IMR-90 (cell line): ENCODE results near the gene RAD51B. TPM values are rescaled to one million over a fixed set of nuclear protein-coding genes. Genes with fewer than 3 reads are reported as not detected.

Experiments
- ATAC-seq: fragments of 200-7000 bp; cut with Tn5 transposase; 2 replicates; pipeline ENCODE4 v1.9.1; 2020; ENCODE audit warnings: low read depth, mild to moderate bottlenecking, moderate library complexity
- BruUV-seq: library from RNA; stranded (reverse); fragments of 400-500 nt; replicated peaks from 2 replicates; lab custom pipeline; 2021; lab: Mats Ljungman, UMichigan
- CTCF ChIA-PET: fragments of 300-600 bp; formaldehyde crosslinking; extraction: SDS; loops from one replicate; lab custom pipeline; 2021; ENCODE audit warnings: antibody characterized with exemption; lab: Yijun Ruan, JAX
- POLR2A ChIA-PET: fragments of 300-600 bp; sonication (Branson Sonifier 250); formaldehyde crosslinking; loops from one replicate; lab custom pipeline; 2022; ENCODE audit warnings: antibody characterized with exemption; ENCODE audit not compliant: unreplicated experiment; lab: Charles Lee
- DNase-seq: peaks from one replicate; pipeline ENCODE4 v3.0.0; 2013
- H2AFZ ChIP-seq: replicated peaks from 2 replicates; pipeline ENCODE3; 2013; ENCODE audit warnings: low read length, mild to moderate bottlenecking; ENCODE audit not compliant: poor library complexity
- H2AK5ac ChIP-seq: 2 replicates; pipeline ENCODE4 v1.6.1; 2013; ENCODE audit warnings: low read depth, low read length, inconsistent platforms
- H2AK9ac ChIP-seq: replicated peaks from 2 replicates; pipeline ENCODE3; 2013; ENCODE audit warnings: mild to moderate bottlenecking, low read depth, low read length, moderate library complexity; ENCODE audit not compliant: poor library complexity
- H2BK120ac ChIP-seq: 2 replicates; pipeline ENCODE4 v1.6.1; 2013; ENCODE audit warnings: low read depth, low read length, inconsistent platforms
- H2BK15ac ChIP-seq: 3 replicates; pipeline ENCODE4 v1.6.1; 2013; ENCODE audit warnings: low read depth, low read length, inconsistent platforms
- H2BK20ac ChIP-seq: 2 replicates; pipeline ENCODE4 v1.6.1; 2013; ENCODE audit warnings: low read depth, mild to moderate bottlenecking, inconsistent platforms, low read length, moderate library complexity
- H2BK5ac ChIP-seq: 2 replicates; pipeline ENCODE4 v1.6.1; 2013; ENCODE audit warnings: mild to moderate bottlenecking, low read depth, low read length, inconsistent platforms; ENCODE audit not compliant: poor library complexity, severe bottlenecking
- H3K14ac ChIP-seq: replicated peaks from 2 replicates; pipeline ENCODE4 v1.6.1; 2013; ENCODE audit warnings: low read depth, low read length, inconsistent platforms
- H3K18ac ChIP-seq: 2 replicates; pipeline ENCODE4 v1.6.1; 2013; ENCODE audit warnings: low read depth, low read length, control low read depth
- H3K23ac ChIP-seq: 2 replicates; pipeline ENCODE4 v1.6.1; 2013; ENCODE audit warnings: low read depth, low read length, inconsistent platforms
- H3K27ac ChIP-seq: 2 replicates; pipeline ENCODE4 v1.5.1; 2013; ENCODE audit warnings: mild to moderate bottlenecking, control low read depth, low read length; ENCODE audit not compliant: insufficient read depth
- H3K27me3 ChIP-seq: 2 replicates; pipeline ENCODE4 v1.6.1; 2013; ENCODE audit warnings: low read length; ENCODE audit not compliant: control insufficient read depth, insufficient read depth
- H3K36me3 ChIP-seq: 2 replicates; pipeline ENCODE4 v1.6.1; 2013; ENCODE audit warnings: low read length, mixed read lengths; ENCODE audit not compliant: control insufficient read depth, insufficient read depth
- H3K4ac ChIP-seq: 2 replicates; pipeline ENCODE4 v1.6.1; 2013; ENCODE audit warnings: low read depth, low read length, inconsistent platforms
- H3K4me1 ChIP-seq: 2 replicates; pipeline ENCODE4 v1.6.1; 2013; ENCODE audit warnings: low read length, mixed read lengths; ENCODE audit not compliant: control insufficient read depth, insufficient read depth
- H3K4me2 ChIP-seq: 2 replicates; pipeline ENCODE4 v1.6.1; 2013; ENCODE audit warnings: low read depth, mild to moderate bottlenecking, control low read depth, low read length, moderate library complexity
- H3K4me3 ChIP-seq: 2 replicates; pipeline ENCODE4 v1.5.1; 2013; ENCODE audit warnings: low read depth, mild to moderate bottlenecking, control low read depth, low read length, moderate library complexity; ENCODE audit not compliant: insufficient read depth
- H3K56ac ChIP-seq: 2 replicates; pipeline ENCODE4 v1.6.1; 2013; ENCODE audit warnings: low read length, inconsistent platforms; ENCODE audit not compliant: insufficient read depth; ENCODE audit errors: extremely low read depth
- H3K79me1 ChIP-seq, 2 experiments: 2 replicates each; pipeline ENCODE4 v1.6.1; 2013; ENCODE audit warnings: low read length in 2 of 2, inconsistent platforms in 1 of 2, low read depth in 1 of 2
- H3K9ac ChIP-seq: 2 replicates; pipeline ENCODE4 v1.6.1; 2013; ENCODE audit warnings: low read depth, low read length, control low read depth
- H3K9me1 ChIP-seq: 2 replicates; pipeline ENCODE4 v1.6.1; 2013; ENCODE audit warnings: low read length, inconsistent platforms; ENCODE audit not compliant: insufficient read depth
- H3K9me3 ChIP-seq: 2 replicates; pipeline ENCODE4 v1.6.1; 2013; ENCODE audit warnings: low read length; ENCODE audit not compliant: control insufficient read depth, insufficient read depth
- H4K20me1 ChIP-seq: 2 replicates; pipeline ENCODE4 v1.6.1; 2013; ENCODE audit warnings: low read length, inconsistent platforms; ENCODE audit not compliant: insufficient read depth
- H4K5ac ChIP-seq: 2 replicates; pipeline ENCODE4 v1.6.1; 2013; ENCODE audit warnings: mild to moderate bottlenecking, low read depth, low read length, control low read depth
- H4K8ac ChIP-seq, 2 experiments: 2 replicates each; pipeline ENCODE4 v1.6.1; 2013; ENCODE audit warnings: low read depth in 2 of 2, low read length in 2 of 2, control low read depth in 1 of 2, inconsistent platforms in 1 of 2
- H4K91ac ChIP-seq: 2 replicates; pipeline ENCODE4 v1.6.1; 2013; ENCODE audit warnings: low read depth, low read length, inconsistent platforms; ENCODE audit not compliant: insufficient read depth
- BHLHE40 ChIP-seq: fragments of 150-350 bp; IDR thresholded peaks from 2 replicates; pipeline ENCODE4 v1.6.1; 2016; ENCODE audit warnings: mild to moderate bottlenecking, low read depth, low read length
- CEBPB ChIP-seq: IDR thresholded peaks from 2 replicates; pipeline ENCODE4 v1.6.1; 2012; ENCODE audit warnings: low read depth, low read length, improper control_type of control experiment
- CHD1 ChIP-seq: IDR thresholded peaks from 2 replicates; pipeline ENCODE4 v1.6.1; 2012; ENCODE audit warnings: low read depth, low read length, improper control_type of control experiment
- FOS ChIP-seq: fragments of 150-350 bp; IDR thresholded peaks from 2 replicates; pipeline ENCODE4 v1.6.1; 2016; ENCODE audit warnings: low read depth, low read length
- MAFK ChIP-seq: IDR thresholded peaks from 2 replicates; pipeline ENCODE4 v1.6.1; 2012; ENCODE audit warnings: low read depth, low read length, improper control_type of control experiment
- MAZ ChIP-seq: IDR thresholded peaks from 2 replicates; pipeline ENCODE4 v1.6.1; 2012; ENCODE audit warnings: low read depth, mild to moderate bottlenecking, low read length, improper control_type of control experiment, moderate library complexity, borderline replicate concordance
- MXI1 ChIP-seq: IDR thresholded peaks from 2 replicates; pipeline ENCODE4 v1.6.1; 2012; ENCODE audit warnings: low read depth, mild to moderate bottlenecking, low read length, moderate library complexity, borderline replicate concordance
- NFE2L2 ChIP-seq: fragments of 150-350 bp; IDR thresholded peaks from 2 replicates; pipeline ENCODE4 v1.6.1; 2016; ENCODE audit warnings: low read depth, mild to moderate bottlenecking, low read length
- RAD21 ChIP-seq: IDR thresholded peaks from 2 replicates; pipeline ENCODE4 v1.6.1; 2012; ENCODE audit warnings: low read length, improper control_type of control experiment
- RFX5 ChIP-seq: IDR thresholded peaks from 2 replicates; pipeline ENCODE4 v1.8.0; 2012; ENCODE audit warnings: low read depth, mild to moderate bottlenecking, low read length, moderate library complexity
- WGBS, 2 experiments: methylation state at CpG; one replicate each; pipeline versions ENCODE4 v1.1.5 to v1.1.7; 2013; ENCODE audit warnings: missing lambda C conversion rate in 2 of 2; ENCODE audit not compliant: insufficient read length in 1 of 2; ENCODE audit errors: extremely low coverage in 2 of 2; 5-methylcytosine and 5-hydroxymethylcytosine counted together
- dilution Hi-C: fragments of 300-500 bp; cut with HindIII; formaldehyde crosslinking; loops from one replicate; pipeline ENCODE4 v1.14.3; 2018; ENCODE audit warnings: low sequenced_read_pairs; ENCODE audit not compliant: unreplicated experiment
- in situ Hi-C: fragments of 300-500 bp; cut with MboI; formaldehyde crosslinking; loops from 3 replicates; pipeline ENCODE4 v1.14.3; 2019; ENCODE audit warnings: low sequenced_read_pairs, inconsistent platforms, mixed read lengths
- intact Hi-C: fragments of 100-400 bp; cut with micrococcal nuclease; formaldehyde crosslinking; loops from 2 replicates; pipeline ENCODE4 v1.10.0; 2022
- polyA plus RNA-seq, 3 experiments: library from polyadenylated mRNA; depleted of rRNA; stranded (reverse); fragments of >200 nt; gene quantifications; 2 replicates each; pipeline ENCODE4 v1.2.3, GENCODE V29; 2012; ENCODE audit warnings: low replicate concordance in 1 of 3
- total RNA-seq: library from RNA; depleted of rRNA; stranded (reverse); fragments of >200 nt; gene quantifications from 2 replicates; pipeline ENCODE4 v1.2.3, GENCODE V29; 2012
- TF ChIP-seq, protein P1 (sequence below): fragments of 150-350 bp; IDR thresholded peaks from 2 replicates; pipeline ENCODE4 v1.6.1; 2016; ENCODE audit warnings: low read depth, mild to moderate bottlenecking, low read length, moderate library complexity, borderline replicate concordance
- TF ChIP-seq, protein P2 (sequence below): fragments of 150-350 bp; IDR thresholded peaks from 2 replicates; pipeline ENCODE4 v1.6.1; 2017; ENCODE audit warnings: mild to moderate bottlenecking, antibody characterized with exemption, low read length, low read depth

RAD51B gene
- total and polyA plus RNA-seq, 2 of the 4 experiments (the other 2 are of a cell fraction): 5.1 to 18.8 TPM

DNA sequence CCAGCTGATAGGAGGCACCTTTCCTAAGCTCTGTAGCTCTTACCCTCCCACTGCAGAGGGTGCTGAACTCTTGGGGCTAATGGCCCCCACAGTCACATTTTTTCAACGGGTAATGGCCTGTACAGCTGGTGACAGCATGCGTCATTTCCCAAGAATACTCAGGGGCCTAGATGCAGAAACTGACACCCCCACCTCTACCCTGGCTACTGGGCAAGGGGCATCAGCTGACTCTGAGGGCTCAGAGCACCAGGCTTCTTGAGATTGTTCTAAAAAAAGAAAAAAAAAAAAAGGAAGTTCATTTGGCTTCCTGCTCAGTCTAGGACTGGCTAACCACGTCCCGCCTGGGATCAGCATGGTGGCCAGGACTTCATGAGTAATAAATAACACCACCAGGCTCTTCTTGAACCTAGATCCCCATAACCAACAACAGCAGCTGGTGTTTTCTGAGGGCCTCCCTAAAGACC, 938.1 kb downstream of the RAD51B start:
- Histone ChIP-seq H3K56ac (no peak overlapping the region), H2BK20ac (no peak overlapping the region), H3K4ac (no peak overlapping the region), H4K20me1 (no peaks in the 10 kb centered on the region), H3K23ac (no peak overlapping the region), H2BK5ac (no peak overlapping the region), H3K4me2 (no peak overlapping the region), H4K8ac (no peak overlapping the region; a peak in 1 of 4 replicates), H3K9ac (no peak overlapping the region), H3K14ac (no peak overlapping the region), H3K4me1 (peaks cover 2% of the 10 kb centered on the region; the same call in 1 of the 2 replicates), H2AK9ac (no peak overlapping the region), H3K79me1 (no peaks in the 10 kb centered on the region), H2BK15ac (0 out of 3 replicates have a peak overlapping the region, but pooled peaks have one; percentile 21), H3K4me3 (no peak overlapping the region), H3K18ac (no peak overlapping the region), H4K91ac (no peak overlapping the region), H2BK120ac (no peak overlapping the region), H2AFZ (no peak overlapping the region), H3K9me3 (no peaks in the 10 kb centered on the region), H3K9me1 (peaks cover 7% of the 10 kb centered on the region; the same call in 1 of the 2 replicates), H3K27ac (no peak overlapping the region), H3K36me3 (no peaks in the 10 kb centered on the region), H2AK5ac (no peak overlapping the region), H4K5ac (no peak overlapping the region), H3K27me3 (no peaks in the 10 kb centered on the region)
- TF ChIP-seq CEBPB (no peak), CHD1 (no peak), NFE2L2 (no peak), BHLHE40 (no peak), FOS (no peak), MAZ (no peak), MAFK (no peak), RFX5 (no peak), RAD21 (no peak), MXI1 (no peak)
- TF ChIP-seq, protein P1, sequence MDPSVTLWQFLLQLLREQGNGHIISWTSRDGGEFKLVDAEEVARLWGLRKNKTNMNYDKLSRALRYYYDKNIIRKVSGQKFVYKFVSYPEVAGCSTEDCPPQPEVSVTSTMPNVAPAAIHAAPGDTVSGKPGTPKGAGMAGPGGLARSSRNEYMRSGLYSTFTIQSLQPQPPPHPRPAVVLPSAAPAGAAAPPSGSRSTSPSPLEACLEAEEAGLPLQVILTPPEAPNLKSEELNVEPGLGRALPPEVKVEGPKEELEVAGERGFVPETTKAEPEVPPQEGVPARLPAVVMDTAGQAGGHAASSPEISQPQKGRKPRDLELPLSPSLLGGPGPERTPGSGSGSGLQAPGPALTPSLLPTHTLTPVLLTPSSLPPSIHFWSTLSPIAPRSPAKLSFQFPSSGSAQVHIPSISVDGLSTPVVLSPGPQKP: no peak
- TF ChIP-seq, protein P2, sequence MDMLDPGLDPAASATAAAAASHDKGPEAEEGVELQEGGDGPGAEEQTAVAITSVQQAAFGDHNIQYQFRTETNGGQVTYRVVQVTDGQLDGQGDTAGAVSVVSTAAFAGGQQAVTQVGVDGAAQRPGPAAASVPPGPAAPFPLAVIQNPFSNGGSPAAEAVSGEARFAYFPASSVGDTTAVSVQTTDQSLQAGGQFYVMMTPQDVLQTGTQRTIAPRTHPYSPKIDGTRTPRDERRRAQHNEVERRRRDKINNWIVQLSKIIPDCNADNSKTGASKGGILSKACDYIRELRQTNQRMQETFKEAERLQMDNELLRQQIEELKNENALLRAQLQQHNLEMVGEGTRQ: no peak
- DNase-seq: peak; percentile 28
- BruUV-seq: no TSS peak
- ChIA-PET CTCF (interaction anchor here (0.7 kb wide), 1 partner anchor 160 kb away, joined by 3 read pairs; no protein-coding TSS in a partner anchor), POLR2A (interaction anchor here (0.6 kb wide), 1 partner anchor 316 kb away, joined by 6 read pairs; no protein-coding TSS in a partner anchor)
- intact Hi-C loops (no loop called here), in situ Hi-C loops (no loop called here), dilution Hi-C loops (no loop called here)
- 50% methylated on average over 2 of the region's 4 CpGs; no CpG with 5 or more reads in 1 of the 2 experiments for WGBS, 2 experiments
- ATAC-seq: no peak
